ENCODE data around the gene CACNG5. TPM values are rescaled to one million over a fixed set of nuclear protein-coding genes. Genes with fewer than 3 reads are reported as not detected.

Gene CACNG5
- total and polyA plus RNA-seq, 8 donors = 0.15 to 0.77 (median 0.29) TPM; not detected in 2

- Histone ChIP-seq H3K36me3 (no peaks in the 10 kb centered on the region), H3K27me3 (peaks cover 0 to 5% (median 0%) of the 10 kb centered on the region in 4 donors), H3K9me3 (no peaks in the 10 kb centered on the region), H3K4me3 (no peak overlapping the region), H3K27ac (no peak overlapping the region), H3K4me1 (no peaks in the 10 kb centered on the region)
- no peak for FAIRE-seq
- intact Hi-C loops (cut with DNase I) = no loop called here
- no peak for TF ChIP-seq CTCF (IDR thresholded peaks at IDR 0.05)
- WGBS, 2 donors = 47 to 50% methylated on average over 16 of the region's 16 CpGs
- ATAC-seq = no peak
- DNase-seq = no peak
These were observed 559 bp downstream of the CACNG5 start for GRCh38 chr17:66835476-66835875.

- TF ChIP-seq CTCF (IDR thresholded peaks at IDR 0.05) = no peak
- Histone ChIP-seq H3K36me3 (no peaks in the 10 kb centered on the region), H3K9me3 (no peaks in the 10 kb centered on the region), H3K27me3 (peaks cover 0 to 5% (median 0%) of the 10 kb centered on the region in 4 donors), H3K4me3 (no peak overlapping the region), H3K27ac (no peak overlapping the region), H3K4me1 (no peaks in the 10 kb centered on the region)
- WGBS, 2 donors = 74 to 75% methylated on average over 11 of the region's 11 CpGs
- ATAC-seq = no peak
- no peak for DNase-seq
- no peak for FAIRE-seq
- intact Hi-C loops (cut with DNase I) = no loop called here
These were observed 1.4 kb downstream of the CACNG5 start for GRCh38 chr17:66836063-66837005.

- Histone ChIP-seq H3K4me3 (no peak overlapping the region), H3K27ac (no peak overlapping the region), H3K36me3 (no peaks in the 10 kb centered on the region), H3K9me3 (no peaks in the 10 kb centered on the region), H3K4me1 (no peaks in the 10 kb centered on the region), H3K27me3 (peaks cover 0 to 5% (median 0%) of the 10 kb centered on the region in 4 donors)
- intact Hi-C loops (cut with DNase I) = no loop called here
- 83% methylated on average over 1 of the region's 1 CpG; no CpG with 5 or more reads in 1 of the 2 donors for whole genome bisulfite sequencing, 2 donors
- DNase-seq (no peak), ATAC-seq (no peak), FAIRE-seq (no peak)
- TF ChIP-seq CTCF (IDR thresholded peaks at IDR 0.05) = no peak
These were observed 2.3 kb downstream of the CACNG5 start for GRCh38 chr17:66837226-66837625.

- no peak overlapping the region for H3K4me3 ChIP-seq
- FAIRE-seq (no peak), ATAC-seq (no peak), DNase-seq (no peak)
- H3K4me1 ChIP-seq = no peaks in the 10 kb centered on the region
- no peaks in the 10 kb centered on the region for H3K9me3 ChIP-seq
- peaks cover 0 to 5% (median 0%) of the 10 kb centered on the region in 4 donors for H3K27me3 ChIP-seq
- H3K27ac ChIP-seq = no peak overlapping the region
- TF ChIP-seq CTCF (IDR thresholded peaks at IDR 0.05) = no peak
- WGBS, 2 donors = 76 to 86% methylated on average over 11 of the region's 11 CpGs
- no peaks in the 10 kb centered on the region for H3K36me3 ChIP-seq
- intact Hi-C loops (cut with DNase I) = no loop called here
These were observed 3.2 kb downstream of the CACNG5 start for GRCh38 chr17:66837885-66838665.

Data from pancreas (tissue), 10 donors.